Left forelimb (tissue), 1 donor: ENCODE results near the gene DAB1.
"Not testable (repeated sequence)": the region's sequence is repeated elsewhere in the genome, so short reads cannot be mapped to it uniquely, and the experiment has no call there.

Experiments used
- DNase-seq: peaks from one replicate; pipeline ENCODE4 v3.0.0-alpha.2; 2018; ENCODE audit warnings: low spot score

The DAB1 gene

DNA sequence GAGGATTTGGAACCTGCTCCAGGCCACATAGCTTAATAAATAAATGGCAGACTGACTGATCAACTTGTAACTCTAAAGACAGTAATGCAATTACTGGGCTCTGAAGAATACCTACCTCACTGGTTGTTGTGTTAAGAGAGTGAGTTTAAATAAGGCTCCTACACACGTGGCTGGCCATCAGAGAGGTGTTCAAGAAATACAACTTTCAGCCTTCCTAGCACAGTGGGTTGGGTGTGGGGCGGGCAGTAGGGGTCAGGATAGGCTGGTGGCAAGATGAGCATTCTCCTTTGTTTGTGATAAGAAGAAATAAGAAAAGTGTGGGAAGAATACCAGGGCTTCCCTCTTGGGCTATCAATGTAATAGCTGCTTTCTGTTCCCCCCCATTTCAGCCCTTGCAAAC lies 151.3 kb downstream of the DAB1 start:
- DNase-seq: no peak

DNA sequence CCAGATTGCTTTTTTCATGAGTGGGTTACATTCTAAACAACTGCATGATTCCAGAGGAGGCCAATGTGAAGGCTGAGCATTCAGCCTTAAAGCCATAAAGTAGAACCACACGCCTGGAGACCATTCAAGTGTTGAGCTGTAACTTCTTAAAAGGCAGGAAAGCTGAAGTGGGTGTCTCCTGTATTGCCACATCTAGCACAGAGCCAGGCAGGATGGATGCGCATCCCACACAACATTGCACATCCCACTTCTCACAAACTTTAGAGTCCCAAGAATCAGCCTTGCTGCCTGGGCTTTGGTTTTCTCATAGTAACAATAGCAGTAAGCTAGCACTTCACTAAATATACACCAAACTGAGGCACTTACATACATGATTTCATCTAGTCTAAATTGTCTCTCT lies 151.7 kb downstream of the DAB1 start:
- DNase-seq: no peak

DNA sequence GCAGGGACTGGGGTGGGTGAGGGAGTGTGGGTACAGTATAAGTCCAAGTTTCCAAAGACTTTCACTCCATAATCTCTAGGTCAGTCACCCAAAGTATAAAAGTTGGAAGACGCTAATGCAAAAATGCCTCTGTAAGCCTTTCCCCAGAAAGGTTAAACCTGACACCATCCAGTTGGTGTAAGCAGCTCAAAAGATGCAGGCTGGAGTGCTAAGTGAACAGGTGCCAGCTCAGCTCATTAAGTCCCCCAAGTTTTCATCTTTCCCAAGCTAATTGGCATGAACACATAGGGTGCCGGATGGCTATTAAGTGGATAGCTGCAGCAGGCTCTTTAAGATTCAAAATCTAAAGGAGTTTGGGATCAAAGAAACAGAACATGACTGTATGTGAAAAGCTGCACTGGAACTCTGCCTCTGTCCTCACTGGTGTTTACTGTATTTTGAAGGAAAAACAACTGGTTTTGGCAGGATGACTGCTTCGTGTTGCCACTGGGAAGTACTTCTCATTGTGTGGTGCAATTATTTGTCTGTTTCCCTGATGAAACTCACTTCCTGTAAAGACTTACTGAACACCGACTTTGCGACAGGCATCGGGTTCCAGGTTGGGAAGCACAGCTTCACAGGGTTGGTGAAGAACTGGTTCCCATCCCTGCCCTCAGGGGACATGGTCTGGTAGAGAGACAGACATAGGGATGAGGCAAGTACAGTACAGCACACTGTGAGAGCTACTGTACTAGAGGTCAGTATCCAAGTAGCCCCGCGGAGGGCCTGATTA lies 152.7 kb downstream of the DAB1 start:
- DNase-seq: no peak

DNA sequence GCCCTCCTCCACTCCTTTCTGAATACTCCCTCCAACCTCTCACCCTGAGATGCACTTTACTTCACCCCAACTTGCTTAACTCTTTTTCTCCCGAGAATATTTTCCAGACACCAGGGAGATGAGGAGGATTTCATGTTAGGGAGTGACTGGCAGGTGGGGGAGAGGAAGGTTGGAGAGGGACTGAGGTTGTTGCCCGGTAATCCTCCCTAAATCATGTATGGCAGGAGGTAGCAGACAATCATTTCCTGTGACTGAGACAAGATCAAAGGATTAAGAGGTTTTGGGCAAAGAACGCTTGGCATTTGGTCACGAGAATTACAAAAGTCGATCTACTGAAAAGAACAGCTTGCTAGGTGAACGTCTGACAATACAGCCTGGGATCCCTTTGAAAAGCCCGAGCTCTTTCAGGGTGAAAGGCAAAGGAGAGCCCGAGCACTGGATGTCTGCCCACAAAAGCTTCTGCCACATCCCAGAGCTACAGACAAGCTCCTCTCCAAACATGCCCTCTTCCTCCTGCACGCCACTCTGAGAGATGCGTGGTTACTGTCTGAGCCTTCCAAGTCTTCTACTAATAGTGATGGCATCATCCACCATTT lies 154.1 kb downstream of the DAB1 start:
- no peak for DNase-seq

DNA sequence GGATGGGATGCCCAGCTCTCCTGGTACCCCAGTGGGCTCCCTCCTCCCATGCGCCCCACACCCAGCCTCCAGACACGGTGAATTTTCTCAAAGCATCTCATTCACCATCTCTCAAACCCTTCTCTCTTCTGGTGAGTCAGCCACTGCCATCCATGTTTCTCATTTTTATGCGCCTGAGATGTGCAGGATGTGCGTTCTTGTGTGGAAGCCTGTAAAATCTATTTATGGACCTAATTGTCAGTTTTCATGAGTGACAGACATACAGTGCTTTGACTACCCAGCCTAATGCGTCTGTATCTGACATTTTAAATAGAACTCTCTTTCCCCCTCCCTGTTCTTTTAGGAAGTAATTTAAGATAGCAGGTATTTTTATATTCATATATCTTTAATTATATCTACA lies 158.8 kb downstream of the DAB1 start:
- no peak for DNase-seq

DNA sequence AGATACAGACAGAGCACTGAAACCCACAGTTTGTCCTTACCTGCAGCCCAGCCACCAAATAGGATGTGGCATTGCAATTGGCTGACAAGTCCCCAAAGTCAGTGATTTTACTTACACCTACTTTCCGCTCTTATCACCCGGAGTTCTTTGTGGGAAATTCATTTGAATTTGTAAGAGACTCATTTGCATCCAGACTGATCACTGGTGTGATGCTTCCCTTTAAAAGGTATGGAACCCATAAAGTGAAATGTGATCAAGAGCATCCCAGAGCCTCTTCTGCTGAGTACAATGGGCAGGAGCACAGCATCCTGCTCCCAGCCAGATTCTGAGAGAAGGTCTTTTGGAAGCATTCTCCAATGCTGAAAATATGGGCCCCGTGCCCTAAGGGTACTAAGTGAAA lies 161.4 kb downstream of the DAB1 start:
- no peak for DNase-seq

DNA sequence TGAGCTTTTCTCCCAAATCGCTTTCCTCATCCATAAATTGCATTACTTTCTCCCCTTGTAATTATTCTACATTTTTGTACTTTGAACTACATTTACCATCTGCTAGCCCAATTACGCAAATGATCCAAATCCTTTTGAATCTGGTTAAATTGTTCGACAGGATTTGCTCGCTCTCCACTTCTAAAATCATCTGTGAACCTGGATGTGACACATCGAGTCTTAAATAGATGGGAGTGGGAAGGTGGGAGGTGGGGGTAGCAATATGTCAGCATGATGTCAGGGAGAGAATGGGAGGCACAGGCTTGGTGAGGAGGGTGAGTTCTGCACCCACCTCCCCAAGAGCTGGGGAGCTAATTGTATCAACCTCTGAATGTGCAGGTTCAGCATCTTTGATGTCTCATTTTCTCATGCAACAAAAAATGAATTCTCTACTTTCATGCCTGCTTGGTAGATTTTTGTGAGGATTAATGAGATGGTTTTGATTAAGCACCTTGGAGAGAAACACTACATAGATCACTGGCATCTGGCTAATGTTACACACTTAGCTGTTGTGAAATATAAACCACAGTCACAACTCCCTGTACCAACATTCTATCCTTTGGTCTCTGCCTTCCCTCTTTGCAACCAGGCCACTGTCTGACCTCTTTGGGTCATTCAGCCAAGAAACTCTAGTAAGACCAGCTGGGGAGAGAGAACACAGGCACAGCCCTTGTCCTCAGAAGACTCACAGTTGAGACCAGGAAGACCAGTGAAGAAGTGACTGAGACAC lies 165.1 kb downstream of the DAB1 start:
- no peak for DNase-seq

DNA sequence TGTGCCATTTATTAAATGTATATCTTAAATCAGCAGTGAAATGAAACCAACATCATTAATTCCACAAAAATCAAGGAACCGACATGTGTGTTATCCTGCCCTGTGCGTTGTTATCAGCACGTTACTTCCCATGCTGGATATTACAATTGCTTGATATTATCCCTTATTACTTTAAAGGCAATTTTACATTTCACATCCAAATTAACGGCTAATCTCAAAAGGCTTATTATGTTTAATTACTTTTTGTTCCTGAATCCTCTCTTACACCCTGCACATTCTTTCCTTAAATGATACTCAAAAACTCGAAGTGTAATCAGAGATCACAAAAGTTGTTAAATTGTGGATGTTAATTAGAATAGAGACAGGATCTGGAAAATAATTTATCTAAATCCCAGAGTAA lies 167.9 kb downstream of the DAB1 start:
- no peak for DNase-seq

DNA sequence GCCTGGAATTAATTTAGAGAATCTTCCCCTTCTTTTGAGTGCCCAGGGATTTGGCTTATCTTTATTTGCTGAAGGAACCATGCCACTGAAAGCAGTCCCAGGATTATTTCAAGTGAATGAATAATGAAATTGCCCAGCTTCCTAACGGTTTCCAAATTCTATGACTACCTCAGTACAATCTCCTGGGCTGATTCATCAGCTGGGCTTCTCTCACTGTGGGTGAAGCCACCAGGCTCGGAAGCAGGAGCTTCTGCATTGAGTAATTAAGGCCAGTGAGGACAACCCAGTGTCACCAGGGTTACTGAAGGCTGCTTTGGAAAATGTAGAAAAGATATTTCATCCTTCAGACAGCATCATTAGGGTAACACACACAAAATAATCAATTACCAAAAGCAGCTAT lies 169.8 kb downstream of the DAB1 start:
- DNase-seq: no peak

DNA sequence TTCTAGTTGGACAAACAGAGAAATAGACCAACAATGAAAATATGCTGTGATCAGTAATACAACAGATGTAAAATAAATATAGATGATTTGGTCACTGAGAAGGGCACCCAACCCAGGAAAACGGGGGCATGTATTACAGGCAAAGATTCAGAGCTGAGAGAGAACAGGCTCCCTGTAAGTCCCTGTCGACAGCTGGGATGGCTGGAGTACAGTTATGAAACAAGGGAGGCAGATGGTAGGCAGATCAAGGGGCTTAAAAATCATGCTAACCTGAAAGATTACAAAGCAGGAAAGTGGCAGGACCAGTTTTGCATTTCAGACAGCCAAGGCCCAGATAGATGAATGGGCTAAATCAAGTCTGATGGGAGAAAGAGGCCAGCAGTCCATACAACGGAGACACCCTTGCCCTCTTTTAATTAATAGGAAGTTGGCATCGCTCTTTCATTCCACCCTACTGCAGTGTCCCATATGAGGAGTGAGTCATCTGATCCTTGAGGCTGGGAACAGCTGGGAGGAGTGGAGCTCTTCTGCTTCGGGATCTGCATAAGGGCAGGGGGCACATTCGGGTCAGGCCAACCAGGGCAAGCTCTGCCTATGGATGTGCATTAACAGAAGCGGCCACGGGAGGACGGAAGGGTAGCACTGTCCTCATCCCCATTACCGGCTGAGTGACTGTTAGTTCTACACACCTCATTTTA lies 171.1 kb downstream of the DAB1 start:
- DNase-seq: no peak

DNA sequence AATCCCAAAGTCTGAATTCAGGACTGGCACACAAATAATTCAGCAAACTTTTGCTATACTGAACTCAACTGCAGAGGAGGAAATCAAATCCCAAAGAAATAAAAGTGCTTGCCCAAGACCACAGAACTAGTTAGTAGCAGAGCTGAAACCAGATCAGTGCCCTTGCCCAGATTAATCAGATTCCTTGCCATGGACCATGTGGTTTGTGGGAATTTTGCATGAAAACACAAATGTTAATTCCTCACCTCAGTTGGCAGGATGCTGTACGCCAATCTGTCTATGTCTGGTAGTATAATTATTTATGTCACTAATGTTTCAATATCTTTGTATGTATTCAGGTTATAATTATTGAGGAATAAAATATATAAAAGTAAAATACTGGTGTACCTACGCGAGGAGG lies 173.8 kb downstream of the DAB1 start:
- no peak for DNase-seq

DNA sequence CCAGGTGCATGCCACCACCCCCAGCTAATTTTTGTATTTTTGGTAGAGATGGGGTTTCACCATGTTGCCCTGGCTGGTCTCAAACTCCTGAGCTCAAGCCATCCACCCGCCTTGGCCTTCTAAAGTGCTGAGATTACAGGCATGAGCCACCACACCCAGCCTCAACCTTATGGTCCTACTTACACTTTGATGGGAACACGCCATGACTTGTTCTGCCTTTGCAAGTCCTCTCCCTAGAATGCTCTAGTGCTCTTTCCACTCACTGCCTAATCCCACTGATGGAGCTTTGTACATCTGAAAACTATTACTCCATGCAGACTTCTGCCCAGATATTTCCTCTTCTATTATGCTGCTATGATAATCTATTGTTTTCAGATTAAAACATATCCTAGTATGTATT lies 174.3 kb downstream of the DAB1 start:
- DNase-seq: no peak

DNA sequence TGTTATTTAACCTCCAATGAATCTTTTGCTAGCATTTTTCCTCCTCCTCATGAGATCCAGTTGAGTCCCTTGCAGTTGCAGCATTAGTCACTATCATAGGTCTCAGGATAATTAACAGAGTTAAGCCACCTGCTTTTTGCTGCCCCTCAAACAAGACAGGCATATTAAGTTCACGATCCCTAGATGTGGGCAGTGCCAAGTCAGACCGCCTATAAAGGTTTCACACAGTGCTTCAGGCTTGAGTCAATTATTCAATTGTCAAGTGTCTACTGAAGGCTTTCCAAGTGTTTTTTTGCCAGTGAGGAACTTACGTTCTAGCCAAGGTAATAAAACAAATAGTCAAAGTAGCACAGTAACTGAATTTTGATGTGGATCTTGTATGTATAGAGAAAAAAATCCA lies 175.0 kb downstream of the DAB1 start:
- DNase-seq: no peak

DNA sequence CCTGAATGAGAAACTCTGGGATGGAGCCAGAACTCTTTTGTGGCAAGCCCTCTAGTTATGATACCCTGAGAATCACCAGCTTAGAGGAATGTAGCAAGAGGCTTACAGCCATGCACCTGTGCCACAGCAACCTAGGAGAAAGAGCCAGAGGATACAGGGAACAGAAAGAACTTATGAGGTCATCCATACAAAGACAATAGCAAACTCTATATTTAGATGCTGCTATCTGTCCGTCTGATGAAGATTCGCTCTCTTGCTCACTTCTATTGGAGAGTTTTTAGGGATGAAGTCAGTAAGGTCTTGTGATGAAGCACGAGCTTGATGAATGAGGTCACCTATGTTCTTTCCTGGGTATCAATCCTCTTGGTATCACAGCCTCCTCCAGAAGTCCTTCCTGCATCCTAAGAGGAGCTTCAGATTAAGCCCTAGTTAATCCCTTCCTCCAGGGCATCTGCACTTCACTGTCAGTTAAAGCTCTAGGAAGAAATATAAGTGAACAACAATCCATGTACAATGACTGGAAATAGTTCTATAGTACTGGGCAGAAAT lies 185.6 kb downstream of the DAB1 start:
- DNase-seq: no peak

DNA sequence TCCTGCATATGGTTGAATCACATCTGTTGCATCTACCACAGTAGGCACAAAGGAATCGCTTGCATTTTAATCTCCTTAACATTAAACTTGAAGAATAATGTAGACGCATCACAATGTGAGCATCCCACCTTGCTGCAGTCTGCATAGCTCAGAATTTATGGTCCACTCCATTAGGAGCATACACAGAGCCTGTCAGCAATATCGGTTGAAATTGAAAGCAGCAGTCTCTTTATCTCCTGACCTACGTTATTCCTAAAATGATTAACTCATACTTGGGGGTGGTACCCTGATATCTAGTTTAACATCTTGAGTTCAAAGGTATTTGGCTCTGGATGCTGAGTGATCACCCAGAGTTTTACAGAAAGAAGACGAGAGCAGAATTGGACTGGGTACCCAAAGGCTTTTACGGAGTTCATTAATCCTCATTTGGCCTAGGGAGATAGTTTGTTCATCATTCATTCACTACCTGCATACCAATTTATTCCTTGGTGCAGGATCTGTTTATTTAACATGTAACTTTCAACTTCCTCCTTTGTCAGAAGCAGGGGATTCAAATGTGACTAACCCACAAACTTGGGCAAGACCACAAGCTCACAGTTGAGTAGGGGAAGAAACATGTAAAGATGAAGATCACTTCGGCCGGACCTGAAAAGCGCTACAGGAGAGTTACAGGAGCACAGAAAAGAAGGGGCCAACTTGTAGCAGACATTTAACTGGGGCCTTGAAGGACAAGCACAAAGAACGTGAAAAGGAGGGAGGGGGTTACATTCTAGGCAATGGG lies 187.9 kb downstream of the DAB1 start:
- DNase-seq: no peak

DNA sequence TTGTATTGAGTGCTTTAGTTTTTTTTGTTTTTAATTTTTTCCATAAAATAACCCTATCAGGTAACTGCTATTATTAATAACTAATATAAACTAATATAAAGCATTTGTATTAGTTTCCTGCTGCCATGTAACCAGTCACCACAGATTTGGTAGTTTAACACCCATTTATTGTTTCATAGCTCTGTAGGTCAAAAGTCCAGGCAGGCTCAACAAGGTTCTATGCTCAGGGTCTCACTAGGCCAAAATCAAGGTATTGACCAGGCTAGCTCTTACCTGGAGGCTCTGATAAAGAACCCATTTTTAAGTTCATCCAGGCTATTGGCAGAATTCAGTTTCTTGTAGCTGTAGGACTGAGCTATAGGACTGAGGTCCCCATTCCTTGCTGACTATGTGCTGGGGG lies 189.4 kb downstream of the DAB1 start:
- no peak for DNase-seq

DNA sequence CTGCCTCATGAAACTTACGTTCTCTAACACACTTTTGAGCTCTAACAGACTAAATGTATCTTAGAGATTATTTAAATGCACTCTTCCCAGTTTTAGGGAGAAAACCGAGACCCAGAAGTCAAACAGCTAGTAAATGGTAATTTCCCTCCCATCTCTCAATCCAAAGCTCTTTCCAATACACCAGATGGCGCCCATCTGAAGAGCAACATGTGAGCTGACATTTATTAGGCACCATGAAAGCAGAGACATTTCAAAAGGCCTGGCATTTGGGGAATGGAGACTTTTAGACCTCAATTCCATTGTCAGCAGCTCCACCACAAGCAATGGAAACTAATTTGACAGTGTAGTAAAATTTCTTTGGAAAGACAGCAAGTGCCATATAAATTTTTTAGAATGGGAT lies 191.4 kb downstream of the DAB1 start:
- DNase-seq: no peak

DNA sequence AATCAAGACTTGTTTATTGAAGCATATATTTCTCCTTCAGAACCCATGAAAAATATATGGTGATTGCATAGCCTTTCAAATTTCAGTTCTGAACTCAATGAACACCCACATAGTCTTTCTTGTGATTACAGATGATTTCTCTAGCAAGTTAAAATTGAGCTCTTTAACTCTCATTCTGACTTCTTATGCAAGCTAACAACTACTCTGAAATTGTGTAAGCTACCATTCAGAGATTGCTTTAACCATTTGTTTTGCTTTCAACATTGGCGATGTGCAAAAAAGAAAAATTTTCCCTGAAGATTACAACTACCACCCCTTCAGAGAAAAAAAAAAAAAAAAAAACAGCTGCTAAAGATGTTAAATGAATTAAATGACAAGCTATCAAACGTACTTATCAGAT lies 193.9 kb downstream of the DAB1 start:
- no peak for DNase-seq

DNA sequence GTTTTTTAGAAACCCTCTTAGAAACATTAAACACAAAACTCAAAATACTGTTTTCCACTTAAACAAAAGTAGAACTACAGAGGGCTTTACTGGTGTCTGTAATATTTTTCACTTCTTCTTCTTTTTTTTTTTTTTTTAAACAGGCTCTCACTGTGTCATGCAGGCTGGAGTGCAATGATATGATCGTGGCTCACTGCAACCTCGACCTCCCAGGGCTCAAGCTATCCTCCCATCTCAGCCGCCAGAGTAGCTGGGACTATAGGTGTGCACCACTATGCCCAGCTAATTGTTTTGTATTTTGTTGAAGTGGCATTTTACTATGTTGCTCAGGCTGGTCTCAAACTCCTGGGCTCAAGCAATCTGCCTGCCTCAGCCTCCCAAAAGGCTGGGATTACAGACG lies 194.8 kb downstream of the DAB1 start:
- DNase-seq: no peak

DNA sequence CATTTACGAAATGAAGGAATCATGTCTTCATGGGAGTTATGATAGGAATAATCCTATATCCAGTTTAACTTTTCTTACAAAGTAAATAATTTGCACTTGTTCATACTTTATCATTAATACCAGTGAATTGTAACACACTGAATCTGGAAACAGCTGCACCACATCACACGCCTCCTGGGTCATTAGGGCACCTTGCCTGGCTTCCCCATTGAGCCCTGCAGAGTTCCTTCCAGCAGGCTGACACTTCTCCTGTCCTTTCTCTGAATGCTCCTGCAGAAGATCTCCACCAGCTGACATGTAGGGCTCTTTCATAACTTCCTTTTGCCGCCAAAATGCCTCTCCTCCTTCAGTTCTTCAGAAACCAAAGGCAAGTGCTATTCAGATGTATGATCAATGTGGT lies 201.1 kb downstream of the DAB1 start:
- DNase-seq: no peak

DNA sequence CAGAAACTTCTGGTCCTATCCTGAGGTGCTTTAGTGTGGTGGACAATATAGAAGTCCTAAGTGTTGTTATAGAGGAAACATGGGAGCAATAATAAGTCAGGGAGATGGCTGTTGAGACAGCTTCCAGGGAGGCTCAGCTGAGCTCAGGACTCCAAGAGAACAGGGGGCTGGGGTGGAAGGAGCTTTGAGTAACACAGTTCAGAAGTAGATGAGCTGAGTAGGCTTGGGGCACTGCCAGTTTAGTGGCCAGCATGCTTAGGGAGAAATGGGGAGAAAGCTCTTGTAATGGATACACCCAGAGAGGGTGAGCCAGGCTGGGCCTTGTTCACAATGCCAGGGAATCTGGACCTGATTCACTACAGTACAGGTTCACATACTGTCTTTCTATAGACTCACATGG lies 201.6 kb downstream of the DAB1 start:
- DNase-seq: no peak

DNA sequence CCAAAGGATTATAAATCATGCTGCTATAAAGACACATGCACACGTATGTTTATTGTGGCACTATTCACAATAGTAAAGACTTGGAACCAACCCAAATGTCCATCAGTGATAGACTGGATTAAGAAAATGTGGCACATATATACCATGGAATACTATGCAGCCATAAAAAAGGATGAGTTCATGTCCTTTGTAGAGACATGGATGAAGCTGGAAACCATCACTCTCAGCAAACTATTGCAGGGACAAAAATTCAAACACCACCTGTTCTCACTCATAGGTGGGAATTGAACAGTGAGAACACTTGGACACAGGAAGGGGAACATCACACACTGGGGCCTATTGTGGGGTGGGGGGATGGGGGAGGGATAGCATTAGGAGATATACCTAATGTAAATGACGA lies 203.0 kb downstream of the DAB1 start:
- not testable (repeated sequence) for DNase-seq
